Natural killer cell (primary cell): ENCODE measurements around the gene NEDD4. TPM values are rescaled to one million over a fixed set of nuclear protein-coding genes. Genes with fewer than 3 reads are reported as not detected.
"Not testable (repeated sequence)": the region's sequence is repeated elsewhere in the genome, so short reads cannot be mapped to it uniquely, and the experiment has no call there.

Experiments
- ATAC-seq, 3 donors: fragments of 150-1000 bp in 2 of 3; fragments of 200-7000 bp in 1 of 3; cut with Tn5 transposase; 1 replicate in 1 of 3; 2 replicates in 2 of 3; pipeline ENCODE4 v1.10.0; 2021; ENCODE audit warnings: mild to moderate bottlenecking in 2 of 3, moderate library complexity in 2 of 3
- DNase-seq, 2 donors: peaks; one replicate each; pipeline versions ENCODE4 v3.0.0 to v3.0.0-alpha.2; 2013 to 2021; ENCODE audit warnings: mixed read lengths in 1 of 2
- H3K27ac ChIP-seq: one replicate; pipeline ENCODE4 v1.5.1; 2013; ENCODE audit warnings: mild to moderate bottlenecking, low read length
- H3K27me3 ChIP-seq: one replicate; pipeline ENCODE4 v1.6.1; 2013; ENCODE audit warnings: low read length; ENCODE audit not compliant: control insufficient read depth, insufficient read depth
- H3K36me3 ChIP-seq: one replicate; pipeline ENCODE4 v1.6.1; 2013; ENCODE audit warnings: low read length; ENCODE audit not compliant: control insufficient read depth, insufficient read depth
- H3K4me1 ChIP-seq: one replicate; pipeline ENCODE4 v1.6.1; 2013; ENCODE audit warnings: low read length; ENCODE audit not compliant: control insufficient read depth, insufficient read depth
- H3K4me3 ChIP-seq: one replicate; pipeline ENCODE4 v1.5.1; 2013; ENCODE audit warnings: low read length
- H3K9me3 ChIP-seq: one replicate; pipeline ENCODE4 v1.6.1; 2013; ENCODE audit warnings: low read length; ENCODE audit not compliant: control insufficient read depth, insufficient read depth
- H3K27ac Mint-ChIP-seq, 2 donors: one replicate each; pipeline ENCODE4 v1.8.0; 2022; ENCODE audit warnings: mild to moderate bottlenecking in 2 of 2, mixed read lengths in 2 of 2, moderate library complexity in 1 of 2
- H3K27me3 Mint-ChIP-seq, 2 donors: one replicate each; pipeline ENCODE4 v1.8.0; 2022; ENCODE audit warnings: low read depth in 2 of 2, mixed read lengths in 2 of 2
- H3K36me3 Mint-ChIP-seq: one replicate; pipeline ENCODE4 v1.8.0; 2022; ENCODE audit warnings: mixed read lengths
- H3K4me1 Mint-ChIP-seq, 2 donors: one replicate each; pipeline ENCODE4 v1.8.0; 2022; ENCODE audit warnings: mixed read lengths in 2 of 2
- H3K4me3 Mint-ChIP-seq: one replicate; pipeline ENCODE4 v1.8.0; 2022; ENCODE audit warnings: mild to moderate bottlenecking, moderate library complexity, mixed read lengths
- H3K9me3 Mint-ChIP-seq, 2 donors: one replicate each; pipeline ENCODE4 v1.8.0; 2022; ENCODE audit warnings: mixed read lengths in 2 of 2
- WGBS: methylation state at CpG from one replicate; pipeline ENCODE4 v1.1.7; 2013; ENCODE audit warnings: missing lambda C conversion rate; ENCODE audit not compliant: insufficient coverage; 5-methylcytosine and 5-hydroxymethylcytosine counted together
- intact Hi-C: fragments of 100-400 bp; cut with micrococcal nuclease; formaldehyde crosslinking; loops from one replicate; pipeline ENCODE4 v1.14.2; 2022
- total RNA-seq, 4 donors: library from RNA; stranded (reverse); fragments of 120-200 nt in 1 of 4; gene quantifications; one replicate each; pipeline versions ENCODE4 v1.2.3 to v1.2.4, GENCODE V29; 2013 to 2022
- TF ChIP-seq, protein P1 (sequence below): fragments of 200-600 bp; IDR thresholded peaks from one replicate; pipeline ENCODE4 v1.8.0; 2022; ENCODE audit warnings: antibody characterized with exemption

The NEDD4 gene
- total RNA-seq, 3 donors from 2014 or later (not counting 1 experiment from before 2014, with no cell fraction given): 6.9 to 9.1 (median 7.8) TPM

DNA sequence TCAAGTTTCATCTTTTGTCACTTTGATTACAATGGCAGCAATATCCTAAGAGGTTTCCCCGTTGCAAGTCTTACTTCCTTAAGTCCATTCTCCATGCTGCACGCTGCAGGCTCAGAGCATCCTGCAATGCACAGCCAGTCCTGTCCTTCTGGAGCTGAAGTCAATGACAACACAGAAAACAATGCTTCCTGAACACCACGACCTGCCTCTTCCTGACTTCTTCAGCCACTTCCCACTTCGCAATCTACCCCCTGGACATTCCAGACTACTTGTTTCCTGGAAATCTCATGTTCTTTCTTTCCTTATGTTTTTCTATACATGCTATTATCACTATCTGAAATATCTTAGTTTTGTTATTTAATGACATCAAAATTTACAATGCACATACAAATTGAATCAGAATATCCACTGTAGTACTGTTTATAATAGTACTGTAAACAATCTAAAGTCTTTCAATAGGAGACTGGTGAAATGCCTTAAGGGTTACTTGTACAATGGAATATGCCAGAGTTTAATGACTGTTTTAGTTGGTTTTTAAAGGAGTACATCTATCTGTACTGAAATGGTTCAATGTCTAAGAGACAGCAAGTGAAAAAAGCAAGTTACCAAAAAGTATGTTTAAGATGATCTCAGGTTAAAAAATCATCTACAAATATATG lies 136.8 kb downstream of the NEDD4 start:
- TF ChIP-seq, protein P1, sequence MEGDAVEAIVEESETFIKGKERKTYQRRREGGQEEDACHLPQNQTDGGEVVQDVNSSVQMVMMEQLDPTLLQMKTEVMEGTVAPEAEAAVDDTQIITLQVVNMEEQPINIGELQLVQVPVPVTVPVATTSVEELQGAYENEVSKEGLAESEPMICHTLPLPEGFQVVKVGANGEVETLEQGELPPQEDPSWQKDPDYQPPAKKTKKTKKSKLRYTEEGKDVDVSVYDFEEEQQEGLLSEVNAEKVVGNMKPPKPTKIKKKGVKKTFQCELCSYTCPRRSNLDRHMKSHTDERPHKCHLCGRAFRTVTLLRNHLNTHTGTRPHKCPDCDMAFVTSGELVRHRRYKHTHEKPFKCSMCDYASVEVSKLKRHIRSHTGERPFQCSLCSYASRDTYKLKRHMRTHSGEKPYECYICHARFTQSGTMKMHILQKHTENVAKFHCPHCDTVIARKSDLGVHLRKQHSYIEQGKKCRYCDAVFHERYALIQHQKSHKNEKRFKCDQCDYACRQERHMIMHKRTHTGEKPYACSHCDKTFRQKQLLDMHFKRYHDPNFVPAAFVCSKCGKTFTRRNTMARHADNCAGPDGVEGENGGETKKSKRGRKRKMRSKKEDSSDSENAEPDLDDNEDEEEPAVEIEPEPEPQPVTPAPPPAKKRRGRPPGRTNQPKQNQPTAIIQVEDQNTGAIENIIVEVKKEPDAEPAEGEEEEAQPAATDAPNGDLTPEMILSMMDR: no peak
- H3K4me1 ChIP-seq: no peaks in the 10 kb centered on the region
- no peaks in the 10 kb centered on the region for H3K27me3 ChIP-seq
- Mint-ChIP-seq H3K4me1 (no peaks in the 10 kb centered on the region), H3K4me3 (no peak overlapping the region), H3K9me3 (no peaks in the 10 kb centered on the region), H3K27me3 (no peaks in the 10 kb centered on the region), H3K36me3 (peaks cover 7% of the 10 kb centered on the region), H3K27ac (no peak overlapping the region)
- H3K36me3 ChIP-seq: no peaks in the 10 kb centered on the region
- no peak overlapping the region for H3K27ac ChIP-seq
- DNase-seq (no peak), ATAC-seq (no peak)
- 74% methylated on average over 4 of the region's 4 CpGs for WGBS
- intact Hi-C loops: no loop called here
- no peaks in the 10 kb centered on the region for H3K9me3 ChIP-seq
- H3K4me3 ChIP-seq: no peak overlapping the region

DNA sequence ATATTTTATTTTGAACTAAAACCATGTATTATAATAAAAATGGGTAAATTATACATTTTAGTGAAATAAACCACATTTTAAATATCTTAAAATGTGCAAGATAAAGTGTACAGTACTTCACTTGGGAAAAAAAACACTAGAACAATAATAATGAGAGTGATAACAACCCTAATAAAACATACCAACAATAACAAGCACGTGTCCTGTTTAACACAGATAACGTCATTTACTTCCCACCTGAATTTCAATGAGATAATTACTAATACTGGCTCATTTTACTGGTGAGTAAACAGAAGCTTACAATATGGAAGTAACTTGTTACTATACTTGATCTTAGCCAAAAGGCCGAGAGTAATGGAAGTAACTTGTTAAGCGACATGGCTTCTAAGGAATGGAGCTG lies 140.3 kb downstream of the NEDD4 start:
- Mint-ChIP-seq H3K36me3 (peaks cover 7% of the 10 kb centered on the region), H3K27me3 (no peaks in the 10 kb centered on the region), H3K27ac (no peak overlapping the region), H3K4me3 (no peak overlapping the region), H3K9me3 (no peaks in the 10 kb centered on the region), H3K4me1 (no peaks in the 10 kb centered on the region)
- intact Hi-C loops: no loop called here
- Histone ChIP-seq H3K4me1 (no peaks in the 10 kb centered on the region), H3K27ac (no peak overlapping the region), H3K27me3 (no peaks in the 10 kb centered on the region), H3K9me3 (no peaks in the 10 kb centered on the region), H3K4me3 (no peak overlapping the region), H3K36me3 (no peaks in the 10 kb centered on the region)
- 93% methylated on average over 4 of the region's 4 CpGs for WGBS
- ATAC-seq (no peak), DNase-seq (no peak)
- TF ChIP-seq, protein P1: no peak

DNA sequence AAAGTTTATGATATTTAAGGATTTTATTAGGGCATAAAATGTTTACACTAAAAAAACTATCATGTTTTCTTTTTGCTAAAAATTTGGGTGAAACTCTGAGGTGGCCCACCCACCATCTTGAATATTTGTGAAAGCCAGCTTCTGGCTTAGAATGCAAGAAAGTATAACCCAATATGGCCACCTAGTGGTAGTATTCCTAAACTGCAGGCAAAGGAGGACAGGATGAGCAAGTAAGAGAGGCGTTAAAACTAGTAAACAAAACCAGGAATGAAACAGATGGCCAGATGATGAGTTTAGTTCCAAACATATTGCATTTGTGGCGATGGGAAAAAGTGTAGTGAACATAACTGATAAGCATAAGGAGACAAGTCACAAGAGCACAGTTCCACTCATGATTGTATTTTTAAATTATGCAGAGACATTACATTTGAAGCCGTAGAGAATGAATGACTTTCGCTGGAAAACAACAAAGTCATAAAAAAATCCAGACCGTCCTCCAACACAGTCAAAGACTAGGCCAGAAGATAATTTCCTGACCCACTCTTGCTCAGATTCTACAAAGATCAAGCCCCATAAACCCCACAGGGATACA lies 147.2 kb downstream of the NEDD4 start:
- DNase-seq (peak in 1 of 2 donors; percentile 80), ATAC-seq (peak; percentile 70 to 86 (median 79))
- Mint-ChIP-seq H3K9me3 (no peaks in the 10 kb centered on the region), H3K4me3 (no peak overlapping the region), H3K36me3 (no peaks in the 10 kb centered on the region), H3K27ac (no peak overlapping the region), H3K27me3 (no peaks in the 10 kb centered on the region), H3K4me1 (no peaks in the 10 kb centered on the region)
- TF ChIP-seq, protein P1: peak; percentile 93
- H3K36me3 ChIP-seq: no peaks in the 10 kb centered on the region
- no peaks in the 10 kb centered on the region for H3K27me3 ChIP-seq
- 78% methylated on average over 5 of the region's 5 CpGs for WGBS
- no peak overlapping the region for H3K27ac ChIP-seq
- H3K4me1 ChIP-seq: no peaks in the 10 kb centered on the region
- intact Hi-C loops: loop anchor here (1.0 kb wide), 1 partner anchor 198 kb away; no protein-coding TSS in a partner anchor
- H3K9me3 ChIP-seq: no peaks in the 10 kb centered on the region
- no peak overlapping the region for H3K4me3 ChIP-seq

DNA sequence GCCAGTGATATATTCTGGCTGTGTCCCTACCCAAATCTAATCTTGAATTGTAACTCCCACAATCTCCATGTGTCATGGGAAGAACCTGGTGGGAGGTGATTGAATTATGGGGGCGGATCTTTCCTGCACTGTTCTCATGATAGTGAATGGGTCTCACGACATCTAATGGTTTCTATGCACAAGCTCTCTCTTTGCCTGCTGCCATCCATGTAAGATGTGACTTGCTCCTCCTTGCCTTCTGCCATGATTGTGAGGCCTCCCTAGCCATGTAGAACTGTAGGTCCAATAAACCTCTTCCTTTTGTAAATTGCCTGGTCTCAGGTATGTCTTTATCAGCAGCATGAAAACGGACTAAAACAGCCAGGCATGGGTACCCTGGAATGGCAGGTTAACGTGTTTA lies 150.5 kb downstream of the NEDD4 start:
- H3K9me3 Mint-ChIP-seq, ATAC-seq, H3K9me3 ChIP-seq, H3K27ac Mint-ChIP-seq, H3K27ac ChIP-seq, H3K27me3 Mint-ChIP-seq, H3K36me3 ChIP-seq, H3K27me3 ChIP-seq, H3K4me1 ChIP-seq, H3K4me3 Mint-ChIP-seq, intact Hi-C loops, DNase-seq, H3K36me3 Mint-ChIP-seq, H3K4me3 ChIP-seq, H3K4me1 Mint-ChIP-seq: not testable (repeated sequence)
- WGBS: 95% methylated on average over 4 of the region's 4 CpGs
